ENCODE results near the gene IL25.

DNA sequence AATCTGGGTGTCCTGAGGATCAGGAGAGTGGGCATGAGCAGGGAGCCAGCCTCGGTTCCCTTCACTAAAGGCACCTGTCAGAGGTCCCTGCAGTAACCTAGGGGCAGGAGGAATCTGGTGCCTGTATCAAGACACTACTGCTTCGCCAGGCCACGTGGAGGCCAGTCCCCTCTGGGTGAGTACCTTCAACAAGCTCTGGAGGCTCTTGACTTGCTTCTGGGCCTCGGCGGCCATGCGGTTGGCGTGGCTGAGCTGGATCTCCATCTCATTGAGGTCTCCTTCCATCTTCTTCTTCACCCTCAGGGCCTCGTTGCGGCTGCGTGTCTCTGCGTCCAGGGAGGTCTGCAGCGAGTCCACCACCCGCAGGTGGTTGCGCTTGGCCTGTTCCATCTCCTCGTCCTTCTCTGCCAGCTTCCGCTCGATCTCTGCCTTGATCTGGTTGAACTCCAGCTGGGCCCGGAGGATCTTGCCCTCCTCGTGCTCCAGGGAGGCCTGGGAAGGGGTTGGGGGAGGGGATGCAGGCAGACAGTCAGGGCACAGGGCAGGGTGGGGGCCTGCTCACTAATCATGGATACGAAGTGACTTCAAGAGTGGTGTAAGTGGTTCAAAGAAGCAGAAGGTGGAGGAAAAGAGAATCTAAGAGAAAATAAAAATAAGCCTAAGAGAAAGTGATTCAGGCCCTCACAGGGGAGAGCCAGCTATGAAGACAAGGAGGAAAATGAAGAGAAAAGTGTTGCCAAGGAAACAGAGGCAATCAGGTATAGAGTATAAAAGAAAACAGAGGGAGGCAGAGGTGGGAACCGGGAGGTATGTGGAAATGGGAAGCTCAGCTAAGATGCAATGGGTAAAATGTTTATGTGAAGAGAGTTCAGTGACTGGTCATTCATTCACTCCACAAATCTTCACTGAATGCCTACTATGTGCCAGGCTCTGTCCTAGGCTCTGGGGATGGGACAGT is 43.5 kb downstream of the IL25 start:
- TF ChIP-seq POLR2AphosphoS5 (IDR thresholded peaks at IDR 0.05) (no peak), POLR2A (IDR thresholded peaks at IDR 0.05) (no peak)
- TF ChIP-seq, protein P1, sequence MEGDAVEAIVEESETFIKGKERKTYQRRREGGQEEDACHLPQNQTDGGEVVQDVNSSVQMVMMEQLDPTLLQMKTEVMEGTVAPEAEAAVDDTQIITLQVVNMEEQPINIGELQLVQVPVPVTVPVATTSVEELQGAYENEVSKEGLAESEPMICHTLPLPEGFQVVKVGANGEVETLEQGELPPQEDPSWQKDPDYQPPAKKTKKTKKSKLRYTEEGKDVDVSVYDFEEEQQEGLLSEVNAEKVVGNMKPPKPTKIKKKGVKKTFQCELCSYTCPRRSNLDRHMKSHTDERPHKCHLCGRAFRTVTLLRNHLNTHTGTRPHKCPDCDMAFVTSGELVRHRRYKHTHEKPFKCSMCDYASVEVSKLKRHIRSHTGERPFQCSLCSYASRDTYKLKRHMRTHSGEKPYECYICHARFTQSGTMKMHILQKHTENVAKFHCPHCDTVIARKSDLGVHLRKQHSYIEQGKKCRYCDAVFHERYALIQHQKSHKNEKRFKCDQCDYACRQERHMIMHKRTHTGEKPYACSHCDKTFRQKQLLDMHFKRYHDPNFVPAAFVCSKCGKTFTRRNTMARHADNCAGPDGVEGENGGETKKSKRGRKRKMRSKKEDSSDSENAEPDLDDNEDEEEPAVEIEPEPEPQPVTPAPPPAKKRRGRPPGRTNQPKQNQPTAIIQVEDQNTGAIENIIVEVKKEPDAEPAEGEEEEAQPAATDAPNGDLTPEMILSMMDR (IDR thresholded peaks at IDR 0.05) = no peak

Measured in upper lobe of left lung (tissue), 4 donors.